AG04450 (cell line): Measurements from ENCODE around the gene WWOX. TPM values are rescaled to one million over a fixed set of nuclear protein-coding genes. Genes with fewer than 3 reads are reported as not detected.
"Not testable (repeated sequence)": the region's sequence is repeated elsewhere in the genome, so short reads cannot be mapped to it uniquely, and the experiment has no call there.

Experiments
- CTCF ChIA-PET: fragments of 300-600, 350-600 bp; formaldehyde crosslinking; extraction: SDS; loops from one replicate; lab custom pipeline; 2022; ENCODE audit warnings: antibody characterized with exemption, inconsistent platforms; lab: Charles Lee
- POLR2A ChIA-PET: fragments of 350-600 bp; formaldehyde crosslinking; extraction: SDS; loops from one replicate; lab custom pipeline; 2021; ENCODE audit warnings: antibody characterized with exemption, inconsistent platforms; lab: Yijun Ruan, JAX
- DNase-seq: peaks from one replicate; pipeline ENCODE4 v3.0.0-alpha.2; 2011; ENCODE audit warnings: low read depth, low spot score
- H3K27ac ChIP-seq: one replicate; pipeline ENCODE4 v1.5.1; 2012; ENCODE audit warnings: low read depth, low read length, control low read depth
- H3K27me3 ChIP-seq: one replicate; pipeline ENCODE4 v1.6.0; 2012; ENCODE audit warnings: low read length; ENCODE audit not compliant: control insufficient read depth, insufficient read depth
- H3K4me3 ChIP-seq: 2 replicates; pipeline ENCODE4 v1.5.1; 2011; ENCODE audit warnings: mild to moderate bottlenecking, low read depth, low read length, control low read depth
- H3K9me3 ChIP-seq: 2 replicates; pipeline ENCODE4 v1.5.1; 2012; ENCODE audit warnings: low read length; ENCODE audit not compliant: control insufficient read depth, insufficient read depth
- polyA plus RNA-seq: library from polyadenylated mRNA; depleted of rRNA; stranded (reverse); fragments of >200 nt; gene quantifications from 2 replicates; pipeline ENCODE4 v1.2.3, GENCODE V29; 2011
- TF ChIP-seq, protein P1 (sequence below): IDR thresholded peaks from 2 replicates; pipeline ENCODE4 v1.5.1; 2011; ENCODE audit warnings: low read depth, low read length, control low read depth, inconsistent platforms

Gene WWOX
- polyA plus RNA-seq, 1 experiment = 2.1 TPM

GRCh38 chr16:78690510-78690909, 591.1 kb downstream of the WWOX start:
- DNase-seq = no peak
- TF ChIP-seq, protein P1, sequence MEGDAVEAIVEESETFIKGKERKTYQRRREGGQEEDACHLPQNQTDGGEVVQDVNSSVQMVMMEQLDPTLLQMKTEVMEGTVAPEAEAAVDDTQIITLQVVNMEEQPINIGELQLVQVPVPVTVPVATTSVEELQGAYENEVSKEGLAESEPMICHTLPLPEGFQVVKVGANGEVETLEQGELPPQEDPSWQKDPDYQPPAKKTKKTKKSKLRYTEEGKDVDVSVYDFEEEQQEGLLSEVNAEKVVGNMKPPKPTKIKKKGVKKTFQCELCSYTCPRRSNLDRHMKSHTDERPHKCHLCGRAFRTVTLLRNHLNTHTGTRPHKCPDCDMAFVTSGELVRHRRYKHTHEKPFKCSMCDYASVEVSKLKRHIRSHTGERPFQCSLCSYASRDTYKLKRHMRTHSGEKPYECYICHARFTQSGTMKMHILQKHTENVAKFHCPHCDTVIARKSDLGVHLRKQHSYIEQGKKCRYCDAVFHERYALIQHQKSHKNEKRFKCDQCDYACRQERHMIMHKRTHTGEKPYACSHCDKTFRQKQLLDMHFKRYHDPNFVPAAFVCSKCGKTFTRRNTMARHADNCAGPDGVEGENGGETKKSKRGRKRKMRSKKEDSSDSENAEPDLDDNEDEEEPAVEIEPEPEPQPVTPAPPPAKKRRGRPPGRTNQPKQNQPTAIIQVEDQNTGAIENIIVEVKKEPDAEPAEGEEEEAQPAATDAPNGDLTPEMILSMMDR = no peak
- no peak overlapping the region for H3K27ac ChIP-seq
- ChIA-PET CTCF (no interaction called here), POLR2A (no interaction called here)
- H3K9me3 ChIP-seq = peaks cover 39% of the 10 kb centered on the region
- H3K4me3 ChIP-seq = no peak overlapping the region
- H3K27me3 ChIP-seq = no peaks in the 10 kb centered on the region

- H3K9me3 ChIP-seq = peaks cover 39% of the 10 kb centered on the region
- DNase-seq, POLR2A ChIA-PET, H3K27me3 ChIP-seq, H3K4me3 ChIP-seq, H3K27ac ChIP-seq, CTCF ChIA-PET: not testable (repeated sequence)
These were observed 592.3 kb downstream of the WWOX start for GRCh38 chr16:78691746-78692145.

DNA sequence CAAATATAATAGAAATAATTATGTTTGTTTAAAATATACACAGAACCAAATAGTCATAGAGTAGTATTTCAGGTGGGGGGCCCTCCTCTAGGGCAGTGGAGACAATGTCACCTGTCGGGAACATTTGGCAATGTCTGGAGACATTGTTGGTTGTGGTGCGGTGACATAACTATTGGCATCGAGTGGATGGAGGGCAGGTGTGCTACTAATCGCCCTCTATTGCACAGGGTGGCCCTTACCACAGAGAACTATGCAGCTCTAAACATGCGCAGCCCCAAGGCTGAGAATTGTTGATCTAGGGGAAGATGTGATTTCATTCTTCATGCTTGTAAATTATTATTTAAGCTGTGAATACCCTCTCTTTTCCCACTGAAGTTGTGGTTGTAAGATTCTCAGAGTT, 594.0 kb downstream of the WWOX start:
- ChIA-PET CTCF (no interaction called here), POLR2A (no interaction called here)
- Histone ChIP-seq H3K4me3 (no peak overlapping the region), H3K27me3 (no peaks in the 10 kb centered on the region), H3K9me3 (peaks cover 37% of the 10 kb centered on the region), H3K27ac (no peak overlapping the region)
- TF ChIP-seq, protein P1 = no peak
- DNase-seq = no peak

DNA sequence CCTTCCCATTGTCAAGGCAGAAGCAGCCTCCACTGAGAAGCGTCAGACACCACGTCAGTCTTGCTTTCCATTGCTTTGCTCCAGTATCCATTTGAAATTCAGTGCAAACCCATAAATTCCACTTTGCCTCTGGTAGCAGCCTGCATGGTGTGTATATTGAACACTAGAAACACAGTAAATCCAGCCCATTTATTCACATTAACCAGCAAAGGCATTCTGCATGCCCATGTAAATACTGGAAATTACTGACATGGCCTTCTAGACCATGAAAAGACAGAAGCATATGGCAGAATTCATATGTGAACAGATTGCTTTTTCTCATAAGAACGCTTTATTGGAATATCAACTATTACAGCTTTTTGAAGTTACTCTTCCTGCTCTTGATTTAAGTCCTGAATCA, 595.0 kb downstream of the WWOX start:
- DNase-seq = no peak
- no peak overlapping the region for H3K4me3 ChIP-seq
- H3K9me3 ChIP-seq = peaks cover 38% of the 10 kb centered on the region
- H3K27me3 ChIP-seq = no peaks in the 10 kb centered on the region
- ChIA-PET CTCF (no interaction called here), POLR2A (no interaction called here)
- TF ChIP-seq, protein P1 = no peak
- H3K27ac ChIP-seq = no peak overlapping the region

- TF ChIP-seq, protein P1 = no peak
- CTCF ChIA-PET = no interaction called here
- POLR2A ChIA-PET = no interaction called here
- Histone ChIP-seq H3K27me3 (no peaks in the 10 kb centered on the region), H3K9me3 (peaks cover 36% of the 10 kb centered on the region), H3K4me3 (no peak overlapping the region), H3K27ac (no peak overlapping the region)
- DNase-seq = no peak
These were observed 595.9 kb downstream of the WWOX start for GRCh38 chr16:78695391-78695790.

DNA sequence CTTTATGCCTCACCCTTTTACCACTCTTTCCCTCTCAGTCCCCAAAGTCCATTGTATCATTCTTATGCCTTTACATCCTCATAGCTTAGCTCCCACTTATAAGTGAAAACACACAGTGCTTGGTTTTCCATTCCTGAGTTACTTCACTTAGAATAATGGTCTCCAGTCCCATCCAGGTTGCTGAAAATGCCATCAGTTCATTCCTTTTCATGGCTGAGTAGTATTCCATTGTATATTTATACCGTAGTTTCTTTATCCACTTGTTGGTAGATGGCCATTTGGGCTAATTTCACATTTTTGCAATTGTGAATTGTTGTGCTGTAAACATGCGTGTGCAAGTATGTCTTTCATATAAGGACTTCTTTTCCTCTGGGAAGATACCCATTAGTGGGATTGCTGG, 597.3 kb downstream of the WWOX start:
- POLR2A ChIA-PET = no interaction called here

More for the DNA sequence above, 597.3 kb downstream of the WWOX start:
- Histone ChIP-seq H3K27ac (no peak overlapping the region), H3K27me3 (no peaks in the 10 kb centered on the region), H3K9me3 (peaks cover 43% of the 10 kb centered on the region), H3K4me3 (no peak overlapping the region)
- TF ChIP-seq, protein P1 = no peak
- CTCF ChIA-PET = no interaction called here
- no peak for DNase-seq
